ENCODE results near the gene COL7A1.
A peak's percentile ranks its signal among the peaks of the same experiment; 100 is the strongest.

Gene COL7A1

GRCh38 chr3:48595075-48595525 is at the start of gene COL7A1:
Gene COL7A1, minus strand, starts transcription at chr3:48595329. Its CDS starts 170 bp downstream, at chr3:48595159.
- Mint-ChIP-seq H3K4me3 (peak within 1 kb of the TSS; percentile 38), H3K4me1 (peaks cover 13% of the 10 kb centered on the region), H3K27ac (no peak within 1 kb of the TSS), H3K27me3 (peaks cover 24% of the 10 kb centered on the region), H3K9me3 (no peaks in the 10 kb centered on the region), H3K36me3 (peaks cover 23% of the 10 kb centered on the region)
- ATAC-seq, result no peak

- Mint-ChIP-seq H3K4me1 (no peaks in the 10 kb centered on the region), H3K36me3 (peaks cover 22% of the 10 kb centered on the region), H3K9me3 (no peaks in the 10 kb centered on the region), H3K27ac (no peak overlapping the region), H3K27me3 (peaks cover 14% of the 10 kb centered on the region), H3K4me3 (no peak overlapping the region)
- no peak for ATAC-seq
Measured at GRCh38 chr3:48642605-48643004, 47.5 kb upstream of the COL7A1 start.

GRCh38 chr3:48641396-48641795 is 46.3 kb upstream of the COL7A1 start:
- no peaks in the 10 kb centered on the region for H3K4me1 Mint-ChIP-seq
- H3K36me3 Mint-ChIP-seq, result peaks cover 20% of the 10 kb centered on the region
- no peak overlapping the region for H3K4me3 Mint-ChIP-seq
- no peak for ATAC-seq
- H3K9me3 Mint-ChIP-seq, result no peaks in the 10 kb centered on the region
- no peak overlapping the region for H3K27ac Mint-ChIP-seq
- H3K27me3 Mint-ChIP-seq, result peaks cover 14% of the 10 kb centered on the region

- no peak for ATAC-seq
- no peaks in the 10 kb centered on the region for H3K9me3 Mint-ChIP-seq
- H3K36me3 Mint-ChIP-seq, result peaks cover 18% of the 10 kb centered on the region
- peaks cover 7% of the 10 kb centered on the region for H3K4me1 Mint-ChIP-seq
- no peak overlapping the region for H3K4me3 Mint-ChIP-seq
- no peak overlapping the region for H3K27ac Mint-ChIP-seq
- peaks cover 14% of the 10 kb centered on the region for H3K27me3 Mint-ChIP-seq
Measured at GRCh38 chr3:48639944-48640606, 44.9 kb upstream of the COL7A1 start.

- no peak overlapping the region for H3K4me3 Mint-ChIP-seq
- peaks cover 14% of the 10 kb centered on the region for H3K27me3 Mint-ChIP-seq
- peaks cover 18% of the 10 kb centered on the region for H3K36me3 Mint-ChIP-seq
Measured at GRCh38 chr3:48637305-48637704, 42.2 kb upstream of the COL7A1 start.

GRCh38 chr3:48636149-48636655 is 41.1 kb upstream of the COL7A1 start:
- Mint-ChIP-seq H3K27me3 (peaks cover 6% of the 10 kb centered on the region), H3K9me3 (no peaks in the 10 kb centered on the region), H3K4me3 (peak overlapping the region; percentile 93), H3K4me1 (peaks cover 18% of the 10 kb centered on the region), H3K36me3 (peaks cover 18% of the 10 kb centered on the region), H3K27ac (peak overlapping the region; percentile 81)
- ATAC-seq, result no peak

More at GRCh38 chr3:48637305-48637704, 42.2 kb upstream of the COL7A1 start:
- no peak overlapping the region for H3K27ac Mint-ChIP-seq
- peaks cover 18% of the 10 kb centered on the region for H3K4me1 Mint-ChIP-seq
- no peaks in the 10 kb centered on the region for H3K9me3 Mint-ChIP-seq
- no peak for ATAC-seq

- peak within 1 kb of the TSS; percentile 81 for H3K27ac Mint-ChIP-seq
Measured at GRCh38 chr3:48635222-48636021, 40.3 kb upstream of the COL7A1 start, which contains the start of gene SLC26A6. Gene SLC26A6, minus strand, starts transcription at chr3:48635461. Its CDS starts 68 bp downstream, at chr3:48635393.

GRCh38 chr3:48634661-48635221 is 39.6 kb upstream of the COL7A1 start:
- H3K4me1 Mint-ChIP-seq, result peaks cover 18% of the 10 kb centered on the region
- peak overlapping the region; percentile 93 for H3K4me3 Mint-ChIP-seq
- H3K27me3 Mint-ChIP-seq, result peaks cover 6% of the 10 kb centered on the region
- H3K27ac Mint-ChIP-seq, result peak overlapping the region; percentile 81
- no peaks in the 10 kb centered on the region for H3K9me3 Mint-ChIP-seq
- peak; percentile 52 for ATAC-seq
- H3K36me3 Mint-ChIP-seq, result peaks cover 29% of the 10 kb centered on the region

More at GRCh38 chr3:48635222-48636021, 40.3 kb upstream of the COL7A1 start, which contains the start of gene SLC26A6:
- H3K4me3 Mint-ChIP-seq, result peak within 1 kb of the TSS; percentile 93
- peak; percentile 96 for ATAC-seq
- no peaks in the 10 kb centered on the region for H3K9me3 Mint-ChIP-seq
- peaks cover 18% of the 10 kb centered on the region for H3K4me1 Mint-ChIP-seq
- peaks cover 24% of the 10 kb centered on the region for H3K36me3 Mint-ChIP-seq
- H3K27me3 Mint-ChIP-seq, result peaks cover 6% of the 10 kb centered on the region

- Mint-ChIP-seq H3K27me3 (no peaks in the 10 kb centered on the region), H3K9me3 (no peaks in the 10 kb centered on the region), H3K27ac (peak overlapping the region; percentile 81), H3K4me3 (no peak overlapping the region), H3K36me3 (peaks cover 33% of the 10 kb centered on the region), H3K4me1 (peaks cover 18% of the 10 kb centered on the region)
- ATAC-seq, result no peak
Measured at GRCh38 chr3:48633743-48634142, 38.6 kb upstream of the COL7A1 start.

- Mint-ChIP-seq H3K4me3 (no peak overlapping the region), H3K27me3 (no peaks in the 10 kb centered on the region), H3K9me3 (no peaks in the 10 kb centered on the region), H3K27ac (no peak overlapping the region), H3K36me3 (peaks cover 38% of the 10 kb centered on the region), H3K4me1 (peaks cover 18% of the 10 kb centered on the region)
- no peak for ATAC-seq
Measured at GRCh38 chr3:48633256-48633655, 38.1 kb upstream of the COL7A1 start.

GRCh38 chr3:48631516-48632448 is 36.7 kb upstream of the COL7A1 start:
- no peak overlapping the region for H3K27ac Mint-ChIP-seq
- no peaks in the 10 kb centered on the region for H3K27me3 Mint-ChIP-seq
- no peak for ATAC-seq
- peaks cover 48% of the 10 kb centered on the region for H3K36me3 Mint-ChIP-seq
- H3K9me3 Mint-ChIP-seq, result no peaks in the 10 kb centered on the region
- peaks cover 18% of the 10 kb centered on the region for H3K4me1 Mint-ChIP-seq
- H3K4me3 Mint-ChIP-seq, result no peak overlapping the region

- ATAC-seq, result no peak
- Mint-ChIP-seq H3K4me3 (no peak overlapping the region), H3K36me3 (peaks cover 57% of the 10 kb centered on the region), H3K4me1 (peaks cover 13% of the 10 kb centered on the region), H3K27me3 (no peaks in the 10 kb centered on the region), H3K9me3 (no peaks in the 10 kb centered on the region), H3K27ac (no peak overlapping the region)
Measured at GRCh38 chr3:48630833-48631232, 35.7 kb upstream of the COL7A1 start.

- no peak for ATAC-seq
- H3K27me3 Mint-ChIP-seq, result no peaks in the 10 kb centered on the region
- H3K36me3 Mint-ChIP-seq, result peaks cover 61% of the 10 kb centered on the region
- H3K27ac Mint-ChIP-seq, result no peak overlapping the region
- H3K4me1 Mint-ChIP-seq, result peaks cover 12% of the 10 kb centered on the region
- no peak overlapping the region for H3K4me3 Mint-ChIP-seq
- no peaks in the 10 kb centered on the region for H3K9me3 Mint-ChIP-seq
Measured at GRCh38 chr3:48630407-48630806, 35.3 kb upstream of the COL7A1 start.

- ATAC-seq, result no peak
- H3K27me3 Mint-ChIP-seq, result no peaks in the 10 kb centered on the region
- no peak overlapping the region for H3K27ac Mint-ChIP-seq
- no peaks in the 10 kb centered on the region for H3K9me3 Mint-ChIP-seq
- H3K4me1 Mint-ChIP-seq, result peaks cover 12% of the 10 kb centered on the region
- no peak overlapping the region for H3K4me3 Mint-ChIP-seq
- H3K36me3 Mint-ChIP-seq, result peaks cover 61% of the 10 kb centered on the region
Measured at GRCh38 chr3:48629894-48630293, 34.8 kb upstream of the COL7A1 start.

Measured in stimulated activated memory B cell treated with anti-CD40 and anti-IgM and Interleukin-4, amounts not matched to agents 10 μg/mL and 1 μg/mL and 100 μg/mL, for 72 hours (primary cell).